Keratinocyte (primary cell): ENCODE results near the gene METTL22. TPM values are rescaled to one million over a fixed set of nuclear protein-coding genes. Genes with fewer than 3 reads are reported as not detected.
A peak's percentile ranks its signal among the peaks of the same experiment; 100 is the strongest.

Experiments used
- DNase-seq: peaks from one replicate; pipeline ENCODE4 v3.0.0-alpha.2; 2011; ENCODE audit warnings: low read depth, missing footprints, low spot score
- FAIRE-seq: peaks from 2 replicates; lab custom pipeline; 2011; peaks lifted over from hg19 to GRCh38; lab: Jason Lieb, UNC
- H2AFZ ChIP-seq: 2 replicates; pipeline ENCODE4 v1.6.0; 2012; ENCODE audit warnings: low read length, control low read depth, inconsistent platforms; ENCODE audit not compliant: control insufficient read depth
- H3K27ac ChIP-seq: 2 replicates; pipeline ENCODE4 v1.5.1; 2011; ENCODE audit warnings: low read length; ENCODE audit not compliant: control insufficient read depth, insufficient read depth
- H3K27me3 ChIP-seq: 3 replicates; pipeline ENCODE4 v1.6.0; 2011; ENCODE audit warnings: low read length; ENCODE audit not compliant: control insufficient read depth, insufficient read depth; ENCODE audit errors: extremely low read depth
- H3K36me3 ChIP-seq, 2 experiments: 2 replicates in 1 of 2; 3 replicates in 1 of 2; pipeline ENCODE4 v1.5.1; 2011; ENCODE audit warnings: low read length in 2 of 2, mild to moderate bottlenecking in 1 of 2; ENCODE audit not compliant: control insufficient read depth in 2 of 2, insufficient read depth in 2 of 2; ENCODE audit errors: extremely low read depth in 1 of 2
- H3K4me1 ChIP-seq: 3 replicates; pipeline ENCODE4 v1.5.1; 2011; ENCODE audit warnings: low read length; ENCODE audit not compliant: control insufficient read depth, insufficient read depth; ENCODE audit errors: extremely low read depth
- H3K4me2 ChIP-seq: 3 replicates; pipeline ENCODE4 v1.6.0; 2011; ENCODE audit warnings: low read depth, low read length; ENCODE audit not compliant: control insufficient read depth, insufficient read depth; ENCODE audit errors: extremely low read depth
- H3K4me3 ChIP-seq, 3 experiments: fragments of 200-600 bp in 1 of 3; sonication (generic) in 1 of 3; 2 replicates in 2 of 3; 3 replicates in 1 of 3; pipeline ENCODE4 v1.5.1; 2011 to 2016; ENCODE audit warnings: low read length in 3 of 3, mild to moderate bottlenecking in 3 of 3, control low read depth in 2 of 3, inconsistent platforms in 1 of 3, low read depth in 1 of 3, mixed read lengths in 1 of 3, mixed run types in 1 of 3, moderate library complexity in 1 of 3; ENCODE audit not compliant: control insufficient read depth in 2 of 3, insufficient read depth in 2 of 3; ENCODE audit errors: extremely low read depth in 1 of 3
- H3K79me2 ChIP-seq: 2 replicates; pipeline ENCODE4 v1.6.0; 2012; ENCODE audit warnings: low read length; ENCODE audit not compliant: control insufficient read depth, insufficient read depth
- H3K9ac ChIP-seq: 3 replicates; pipeline ENCODE4 v1.6.0; 2011; ENCODE audit warnings: low read length; ENCODE audit not compliant: control insufficient read depth, insufficient read depth; ENCODE audit errors: extremely low read depth
- H3K9me1 ChIP-seq: 3 replicates; pipeline ENCODE4 v1.6.0; 2011; ENCODE audit warnings: low read length; ENCODE audit not compliant: control insufficient read depth, insufficient read depth; ENCODE audit errors: extremely low read depth
- H3K9me3 ChIP-seq: 2 replicates; pipeline ENCODE4 v1.5.1; 2012; ENCODE audit warnings: low read depth, low read length; ENCODE audit not compliant: control insufficient read depth
- H4K20me1 ChIP-seq: 3 replicates; pipeline ENCODE4 v1.6.0; 2011; ENCODE audit warnings: low read length; ENCODE audit not compliant: control insufficient read depth, insufficient read depth; ENCODE audit errors: extremely low read depth
- CTCF ChIP-seq, 3 experiments: IDR thresholded peaks in 1 of 3; conservative IDR thresholded peaks in 1 of 3; optimal IDR thresholded peaks in 1 of 3; 2 replicates in 2 of 3; 3 replicates in 1 of 3; pipeline versions ENCODE3 to v1.5.1; 2011; ENCODE audit warnings: low read length in 3 of 3, mild to moderate bottlenecking in 3 of 3, moderate library complexity in 2 of 3, control low read depth in 1 of 3, inconsistent platforms in 1 of 3; ENCODE audit not compliant: insufficient read depth in 2 of 3; ENCODE audit errors: extremely low read depth in 1 of 3
- EZH2 ChIP-seq: IDR thresholded peaks from one replicate; pipeline ENCODE4 v1.6.1; 2012; ENCODE audit warnings: inconsistent platforms, mild to moderate bottlenecking, low read length, moderate library complexity
- dilution Hi-C: fragments of 300-500 bp; cut with MboI; formaldehyde crosslinking; loops from one replicate; pipeline ENCODE4 v1.7.0; 2020; ENCODE audit warnings: low sequenced_read_pairs; ENCODE audit not compliant: extremely low pct_ligation_motif_present
- polyA plus RNA-seq, 5 experiments: library from polyadenylated mRNA; depleted of rRNA in 3 of 5; stranded (reverse) in 3 of 5; stranded (forward) in 1 of 5; unstranded in 1 of 5; fragments of >200 nt; gene quantifications; 1 replicate in 1 of 5; 2 replicates in 3 of 5; 3 replicates in 1 of 5; pipeline versions ENCODE4 v1.2.1 to v1.2.3, GENCODE V29; 2011 to 2012; ENCODE audit warnings: missing spikeins in 2 of 5, low read depth in 1 of 5, low replicate concordance in 1 of 5

The METTL22 gene
- polyA plus RNA-seq, 1 donor (not counting 4 experiments of a cell fraction or from before 2014, with no cell fraction given), result 31.1 TPM

GRCh38 chr16:8622315-8622656, 788 bp downstream of the METTL22 start:
- no peak for TF ChIP-seq EZH2
- TF ChIP-seq CTCF (optimal IDR thresholded peaks at IDR 0.05 in 1 of 3, IDR thresholded peaks at IDR 0.05 in 1 of 3, conservative IDR thresholded peaks at IDR 0.05 in 1 of 3; ENCODE audit: extremely low read depth in 1 of 3, insufficient read depth in 2 of 3, low read length in 3 of 3), result no peak
- H3K27ac ChIP-seq, result peak overlapping the region; percentile 99
- peaks cover 7 to 23% of the 10 kb centered on the region in 2 experiments for H3K36me3 ChIP-seq
- dilution Hi-C loops, result no loop called here
- H3K79me2 ChIP-seq, result peaks cover 47% of the 10 kb centered on the region
- peak overlapping the region; percentile 69 to 90 (median 75) for H3K4me3 ChIP-seq
- peak overlapping the region; percentile 100 for H3K9ac ChIP-seq
- H3K9me1 ChIP-seq, result no peaks in the 10 kb centered on the region
- H2AFZ ChIP-seq, result peak overlapping the region; percentile 70
- DNase-seq, result no peak
- H4K20me1 ChIP-seq, result peaks cover 3% of the 10 kb centered on the region
- H3K9me3 ChIP-seq, result no peaks in the 10 kb centered on the region
- peak; percentile 62 for FAIRE-seq
- H3K27me3 ChIP-seq, result no peaks in the 10 kb centered on the region
- H3K4me1 ChIP-seq, result peaks cover 36% of the 10 kb centered on the region
- H3K4me2 ChIP-seq, result peak overlapping the region; percentile 98

DNA sequence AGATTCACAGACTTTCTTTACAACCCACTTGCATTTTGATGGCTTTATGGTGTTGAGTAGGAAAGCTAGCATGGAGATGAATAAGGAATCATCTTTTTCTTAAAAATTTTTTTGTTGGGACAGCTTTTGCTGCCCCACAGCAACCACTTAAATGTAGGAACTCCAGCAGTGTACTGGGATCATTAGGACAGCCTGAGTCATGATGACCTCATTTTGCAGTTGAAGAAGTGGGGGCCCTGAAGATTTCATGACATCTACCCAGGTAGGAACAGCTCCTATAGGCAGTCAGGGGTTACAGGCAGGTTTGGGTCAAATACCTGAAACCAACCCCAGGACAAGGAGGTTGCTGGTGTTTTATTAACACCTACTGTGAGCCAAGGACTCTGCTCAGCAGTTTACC, 2.1 kb downstream of the METTL22 start:
- Histone ChIP-seq H3K4me2 (peak overlapping the region; percentile 98), H3K27me3 (no peaks in the 10 kb centered on the region), H2AFZ (no peak overlapping the region), H3K4me1 (peaks cover 36% of the 10 kb centered on the region), H3K36me3 (peaks cover 13 to 34% of the 10 kb centered on the region in 2 experiments), H3K9me3 (no peaks in the 10 kb centered on the region), H3K9me1 (no peaks in the 10 kb centered on the region), H4K20me1 (peaks cover 3% of the 10 kb centered on the region), H3K4me3 (no peak overlapping the region), H3K9ac (no peak overlapping the region), H3K27ac (peak overlapping the region; percentile 99), H3K79me2 (peaks cover 47% of the 10 kb centered on the region)
- dilution Hi-C loops, result no loop called here
- no peak for TF ChIP-seq CTCF (optimal IDR thresholded peaks at IDR 0.05 in 1 of 3, IDR thresholded peaks at IDR 0.05 in 1 of 3, conservative IDR thresholded peaks at IDR 0.05 in 1 of 3; ENCODE audit: extremely low read depth in 1 of 3, insufficient read depth in 2 of 3, low read length in 3 of 3)
- no peak for TF ChIP-seq EZH2
- DNase-seq (no peak), FAIRE-seq (no peak)
